K562 (cell line): ENCODE data around the gene SCAMP1. TPM values are rescaled to one million over a fixed set of nuclear protein-coding genes. Genes with fewer than 3 reads are reported as not detected.

Experiments used
- ARID1B ChIP-seq: fragments of 450-650 bp; IDR thresholded peaks from 2 replicates; pipeline ENCODE4 v1.6.1; 2016; ENCODE audit warnings: antibody characterized with exemption, mild to moderate bottlenecking, inconsistent platforms
- CREM ChIP-seq: IDR thresholded peaks from 2 replicates; pipeline ENCODE4 v1.6.1; 2014; ENCODE audit warnings: antibody characterized with exemption, low read depth
- GTF2A2 ChIP-seq: IDR thresholded peaks from 2 replicates; pipeline ENCODE4 v1.6.1; 2016; ENCODE audit warnings: mild to moderate bottlenecking, missing genetic modification characterization, missing compliant biosample characterization
- HIVEP1 ChIP-seq: fragments of 250-450 bp; sonication (Bioruptor Pico); IDR thresholded peaks from 2 replicates; pipeline ENCODE4 v1.4.0; 2020; ENCODE audit warnings: mild to moderate bottlenecking
- KLF13 ChIP-seq: fragments of 450-650 bp; IDR thresholded peaks from 2 replicates; pipeline ENCODE4 v1.6.1; 2016; ENCODE audit warnings: missing genetic modification characterization, low read depth, mild to moderate bottlenecking, missing compliant biosample characterization, moderate library complexity, borderline replicate concordance
- NR2C1 ChIP-seq, 2 experiments: fragments of 450-650 bp; IDR thresholded peaks; 2 replicates each; pipeline ENCODE4 v1.6.1; 2017; ENCODE audit warnings: mild to moderate bottlenecking in 2 of 2, antibody characterized with exemption in 1 of 2, inconsistent platforms in 1 of 2, missing compliant biosample characterization in 1 of 2, missing genetic modification characterization in 1 of 2
- NR3C1 ChIP-seq: sonication (generic); formaldehyde crosslinking; IDR thresholded peaks from 2 replicates; pipeline ENCODE4 v1.8.1; 2022; ENCODE audit warnings: missing genetic modification reagents
- POLR2AphosphoS2 ChIP-seq: IDR thresholded peaks from 2 replicates; pipeline ENCODE4 v1.6.1; 2012; ENCODE audit warnings: low read length, improper control_type of control experiment
- SLC30A9 ChIP-seq: fragments of 250-450 bp; sonication (Bioruptor Pico); IDR thresholded peaks from 2 replicates; pipeline ENCODE4 v1.8.0; 2022; ENCODE audit warnings: mild to moderate bottlenecking, moderate library complexity
- SREBF2 ChIP-seq: sonication (generic); formaldehyde crosslinking; IDR thresholded peaks from 2 replicates; pipeline ENCODE4 v1.4.0; 2020; ENCODE audit warnings: mild to moderate bottlenecking, missing genetic modification reagents
- STAT5B ChIP-seq: fragments of 250-450 bp; sonication (Bioruptor Pico); IDR thresholded peaks from 2 replicates; pipeline ENCODE4 v1.8.0; 2021; ENCODE audit warnings: mild to moderate bottlenecking, inconsistent platforms
- TAF7 ChIP-seq: fragments of 450-650 bp; IDR thresholded peaks from 2 replicates; pipeline ENCODE4 v1.6.1; 2016; ENCODE audit warnings: missing genetic modification characterization, missing compliant biosample characterization
- TEAD2 ChIP-seq: fragments of 450-650 bp; IDR thresholded peaks from 2 replicates; pipeline ENCODE4 v1.6.1; 2016; ENCODE audit warnings: missing genetic modification characterization, control low read depth, missing compliant biosample characterization
- ZKSCAN8 ChIP-seq: fragments of 200-800 bp; sonication (Bioruptor generic); IDR thresholded peaks from 2 replicates; pipeline ENCODE4 v1.6.1; 2016; ENCODE audit warnings: missing genetic modification characterization, missing compliant biosample characterization
- ZNF384 ChIP-seq: IDR thresholded peaks from 2 replicates; pipeline ENCODE4 v1.6.1; 2012; ENCODE audit warnings: low read depth, low read length, improper control_type of control experiment
- polyA plus RNA-seq, 8 experiments: library from polyadenylated mRNA; depleted of rRNA in 4 of 8; stranded (reverse) in 5 of 8; unstranded in 3 of 8; fragments of >200 nt; fragmentation: Nextera tagmentation in 2 of 8; fragmentation: Illumina TruSeq in 1 of 8; extraction: Ambion mirVana in 2 of 8; extraction: Trizol in 1 of 8; gene quantifications; 2 replicates each; pipeline versions ENCODE4 v1.2.1 to v1.2.3, GENCODE V29; 2011 to 2014; ENCODE audit warnings: inconsistent platforms in 1 of 8, missing spikeins in 1 of 8
- total RNA-seq, 7 experiments: library from RNA; depleted of rRNA in 6 of 7; stranded (reverse); fragments of >200 nt in 6 of 7; fragmentation: Illumina TruSeq in 2 of 7; extraction: Trizol in 2 of 7; gene quantifications; 2 replicates each; pipeline versions ENCODE4 v1.2.1 to v1.2.3, GENCODE V29; 2011 to 2021; ENCODE audit warnings: low replicate concordance in 1 of 7
- TF ChIP-seq, protein P1 (sequence below): fragments of 250-450 bp; sonication (Bioruptor Pico); IDR thresholded peaks from 2 replicates; pipeline ENCODE4 v1.4.0; 2020; ENCODE audit warnings: mild to moderate bottlenecking, moderate library complexity, borderline replicate concordance
- TF ChIP-seq, protein P2 (sequence below): fragments of 150-350 bp; conservative IDR thresholded peaks from 2 replicates; pipeline ENCODE4 v1.6.1; 2014; ENCODE audit warnings: low read length
- TF ChIP-seq, protein P3 (sequence below): fragments of 450-650 bp; formaldehyde crosslinking; IDR thresholded peaks from 2 replicates; pipeline ENCODE4 v1.4.0; 2020; ENCODE audit warnings: mild to moderate bottlenecking, moderate library complexity
- TF ChIP-seq, protein P4 (sequence below): sonication (generic); formaldehyde crosslinking; IDR thresholded peaks from 2 replicates; pipeline ENCODE4 v1.8.1; 2023; ENCODE audit warnings: mild to moderate bottlenecking, missing genetic modification reagents

Gene SCAMP1
- total and polyA plus RNA-seq, 9 of the 15 experiments (the other 6 are each of a cell fraction or from before 2014, with no cell fraction given), result 5.4 to 23.9 (median 13.8) TPM

DNA sequence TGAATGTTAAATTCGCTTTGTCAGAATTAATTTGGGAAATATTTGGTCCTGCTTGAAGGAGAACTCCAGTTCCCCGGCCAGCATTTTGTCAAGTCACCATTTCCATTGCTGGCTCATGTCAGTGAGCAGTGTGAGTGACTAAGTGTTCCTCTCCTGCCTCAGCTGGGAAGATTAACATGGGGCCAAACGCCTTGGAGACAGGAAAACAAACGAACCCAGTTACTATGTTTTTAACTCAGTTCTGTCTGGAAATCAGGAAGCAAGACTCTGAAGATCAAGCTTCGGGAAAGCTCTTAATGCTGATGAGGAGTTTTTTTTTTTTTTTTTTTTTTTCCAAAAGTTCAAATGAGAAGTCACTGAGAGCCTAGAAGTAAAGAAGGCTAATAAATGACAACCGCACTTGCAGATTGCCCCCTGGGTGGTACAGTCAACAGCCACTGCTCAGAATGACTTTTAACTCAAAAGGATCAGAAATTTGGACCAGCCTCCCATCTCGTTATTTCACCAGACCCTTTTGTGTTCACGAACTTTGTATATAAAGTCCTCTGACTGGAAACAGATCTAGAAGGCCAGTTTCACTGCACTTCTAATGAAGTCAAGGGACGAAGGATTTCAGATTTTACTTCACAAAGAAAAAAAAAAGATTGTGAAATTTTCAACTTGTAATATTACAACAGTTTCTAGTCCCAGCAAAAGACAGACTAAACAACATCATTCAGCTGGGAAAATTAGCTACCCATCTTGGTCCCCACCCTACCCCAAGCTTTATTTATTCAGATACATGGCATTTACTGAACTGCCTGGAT is 166.8 kb downstream of the SCAMP1 start (continued):
- TF ChIP-seq, protein P1, sequence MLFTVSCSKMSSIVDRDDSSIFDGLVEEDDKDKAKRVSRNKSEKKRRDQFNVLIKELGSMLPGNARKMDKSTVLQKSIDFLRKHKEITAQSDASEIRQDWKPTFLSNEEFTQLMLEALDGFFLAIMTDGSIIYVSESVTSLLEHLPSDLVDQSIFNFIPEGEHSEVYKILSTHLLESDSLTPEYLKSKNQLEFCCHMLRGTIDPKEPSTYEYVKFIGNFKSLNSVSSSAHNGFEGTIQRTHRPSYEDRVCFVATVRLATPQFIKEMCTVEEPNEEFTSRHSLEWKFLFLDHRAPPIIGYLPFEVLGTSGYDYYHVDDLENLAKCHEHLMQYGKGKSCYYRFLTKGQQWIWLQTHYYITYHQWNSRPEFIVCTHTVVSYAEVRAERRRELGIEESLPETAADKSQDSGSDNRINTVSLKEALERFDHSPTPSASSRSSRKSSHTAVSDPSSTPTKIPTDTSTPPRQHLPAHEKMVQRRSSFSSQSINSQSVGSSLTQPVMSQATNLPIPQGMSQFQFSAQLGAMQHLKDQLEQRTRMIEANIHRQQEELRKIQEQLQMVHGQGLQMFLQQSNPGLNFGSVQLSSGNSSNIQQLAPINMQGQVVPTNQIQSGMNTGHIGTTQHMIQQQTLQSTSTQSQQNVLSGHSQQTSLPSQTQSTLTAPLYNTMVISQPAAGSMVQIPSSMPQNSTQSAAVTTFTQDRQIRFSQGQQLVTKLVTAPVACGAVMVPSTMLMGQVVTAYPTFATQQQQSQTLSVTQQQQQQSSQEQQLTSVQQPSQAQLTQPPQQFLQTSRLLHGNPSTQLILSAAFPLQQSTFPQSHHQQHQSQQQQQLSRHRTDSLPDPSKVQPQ (CRISPR knock-in tag), result no peak
- TF ChIP-seq, protein P2, sequence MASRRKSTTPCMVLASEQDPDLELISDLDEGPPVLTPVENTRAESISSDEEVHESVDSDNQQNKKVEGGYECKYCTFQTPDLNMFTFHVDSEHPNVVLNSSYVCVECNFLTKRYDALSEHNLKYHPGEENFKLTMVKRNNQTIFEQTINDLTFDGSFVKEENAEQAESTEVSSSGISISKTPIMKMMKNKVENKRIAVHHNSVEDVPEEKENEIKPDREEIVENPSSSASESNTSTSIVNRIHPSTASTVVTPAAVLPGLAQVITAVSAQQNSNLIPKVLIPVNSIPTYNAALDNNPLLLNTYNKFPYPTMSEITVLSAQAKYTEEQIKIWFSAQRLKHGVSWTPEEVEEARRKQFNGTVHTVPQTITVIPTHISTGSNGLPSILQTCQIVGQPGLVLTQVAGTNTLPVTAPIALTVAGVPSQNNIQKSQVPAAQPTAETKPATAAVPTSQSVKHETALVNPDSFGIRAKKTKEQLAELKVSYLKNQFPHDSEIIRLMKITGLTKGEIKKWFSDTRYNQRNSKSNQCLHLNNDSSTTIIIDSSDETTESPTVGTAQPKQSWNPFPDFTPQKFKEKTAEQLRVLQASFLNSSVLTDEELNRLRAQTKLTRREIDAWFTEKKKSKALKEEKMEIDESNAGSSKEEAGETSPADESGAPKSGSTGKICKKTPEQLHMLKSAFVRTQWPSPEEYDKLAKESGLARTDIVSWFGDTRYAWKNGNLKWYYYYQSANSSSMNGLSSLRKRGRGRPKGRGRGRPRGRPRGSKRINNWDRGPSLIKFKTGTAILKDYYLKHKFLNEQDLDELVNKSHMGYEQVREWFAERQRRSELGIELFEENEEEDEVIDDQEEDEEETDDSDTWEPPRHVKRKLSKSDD, result no peak
- TF ChIP-seq POLR2AphosphoS2 (no peak), HIVEP1 (no peak), TAF7 (no peak), CREM (peak; percentile 62; the same call in 1 of the 2 replicates), NR2C1 (IDR thresholded peaks at IDR 0.05) (no peak), NR2C1 (tag; IDR thresholded peaks at IDR 0.05) (no peak), KLF13 (tag) (no peak), NR3C1 (CRISPR knock-in tag) (no peak), TEAD2 (tag) (no peak), GTF2A2 (tag) (no peak), ARID1B (peak; percentile 73), SREBF2 (CRISPR knock-in tag) (no peak), ZNF384 (peak; percentile 83), ZKSCAN8 (no peak), STAT5B (CRISPR knock-in tag) (no peak), SLC30A9 (CRISPR knock-in tag) (no peak)
- TF ChIP-seq, protein P3, sequence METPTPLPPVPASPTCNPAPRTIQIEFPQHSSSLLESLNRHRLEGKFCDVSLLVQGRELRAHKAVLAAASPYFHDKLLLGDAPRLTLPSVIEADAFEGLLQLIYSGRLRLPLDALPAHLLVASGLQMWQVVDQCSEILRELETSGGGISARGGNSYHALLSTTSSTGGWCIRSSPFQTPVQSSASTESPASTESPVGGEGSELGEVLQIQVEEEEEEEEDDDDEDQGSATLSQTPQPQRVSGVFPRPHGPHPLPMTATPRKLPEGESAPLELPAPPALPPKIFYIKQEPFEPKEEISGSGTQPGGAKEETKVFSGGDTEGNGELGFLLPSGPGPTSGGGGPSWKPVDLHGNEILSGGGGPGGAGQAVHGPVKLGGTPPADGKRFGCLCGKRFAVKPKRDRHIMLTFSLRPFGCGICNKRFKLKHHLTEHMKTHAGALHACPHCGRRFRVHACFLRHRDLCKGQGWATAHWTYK, result no peak
- TF ChIP-seq, protein P4, sequence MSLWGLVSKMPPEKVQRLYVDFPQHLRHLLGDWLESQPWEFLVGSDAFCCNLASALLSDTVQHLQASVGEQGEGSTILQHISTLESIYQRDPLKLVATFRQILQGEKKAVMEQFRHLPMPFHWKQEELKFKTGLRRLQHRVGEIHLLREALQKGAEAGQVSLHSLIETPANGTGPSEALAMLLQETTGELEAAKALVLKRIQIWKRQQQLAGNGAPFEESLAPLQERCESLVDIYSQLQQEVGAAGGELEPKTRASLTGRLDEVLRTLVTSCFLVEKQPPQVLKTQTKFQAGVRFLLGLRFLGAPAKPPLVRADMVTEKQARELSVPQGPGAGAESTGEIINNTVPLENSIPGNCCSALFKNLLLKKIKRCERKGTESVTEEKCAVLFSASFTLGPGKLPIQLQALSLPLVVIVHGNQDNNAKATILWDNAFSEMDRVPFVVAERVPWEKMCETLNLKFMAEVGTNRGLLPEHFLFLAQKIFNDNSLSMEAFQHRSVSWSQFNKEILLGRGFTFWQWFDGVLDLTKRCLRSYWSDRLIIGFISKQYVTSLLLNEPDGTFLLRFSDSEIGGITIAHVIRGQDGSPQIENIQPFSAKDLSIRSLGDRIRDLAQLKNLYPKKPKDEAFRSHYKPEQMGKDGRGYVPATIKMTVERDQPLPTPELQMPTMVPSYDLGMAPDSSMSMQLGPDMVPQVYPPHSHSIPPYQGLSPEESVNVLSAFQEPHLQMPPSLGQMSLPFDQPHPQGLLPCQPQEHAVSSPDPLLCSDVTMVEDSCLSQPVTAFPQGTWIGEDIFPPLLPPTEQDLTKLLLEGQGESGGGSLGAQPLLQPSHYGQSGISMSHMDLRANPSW (CRISPR knock-in tag), result no peak
